Midbrain (tissue), 1 donor: ENCODE measurements around the gene HENMT1.
"Not testable (repeated sequence)": the region's sequence is repeated elsewhere in the genome, so short reads cannot be mapped to it uniquely, and the experiment has no call there.

Experiments
- DNase-seq: peaks from one replicate; lab custom pipeline; 2025; lab: John Stamatoyannopoulos, UW

The HENMT1 gene

DNA sequence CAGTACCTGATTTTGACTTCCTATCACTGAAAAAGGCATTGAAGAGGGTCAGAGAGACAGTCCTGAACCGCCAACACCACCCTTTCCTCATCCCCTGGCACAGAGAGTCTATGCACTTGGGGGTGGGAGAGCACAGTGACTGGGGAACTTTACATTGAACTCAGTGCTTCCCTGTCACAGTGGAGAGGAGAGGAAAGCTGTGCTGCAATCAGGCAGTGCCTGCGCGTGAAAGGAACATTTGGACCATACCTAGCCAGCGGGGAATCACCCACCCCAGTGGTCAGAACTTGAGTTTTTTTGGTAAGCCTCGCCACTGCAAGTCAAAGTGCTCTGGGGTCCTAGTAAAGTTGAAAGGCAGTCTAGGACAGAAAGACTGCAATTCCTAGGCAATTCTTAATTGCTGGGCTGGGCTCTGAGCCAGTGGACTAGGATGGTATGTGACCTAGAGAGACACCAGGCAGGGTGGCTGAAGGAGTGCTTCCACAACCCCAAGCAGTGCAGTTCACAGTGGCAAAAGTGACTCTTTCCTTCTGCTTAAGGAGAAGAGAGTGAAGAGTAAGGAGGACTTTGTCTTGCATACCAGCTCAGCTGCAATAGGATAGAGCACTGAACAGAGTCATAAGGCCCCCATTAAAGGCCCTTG, 9.4 kb upstream of the HENMT1 start:
- no peak for DNase-seq

DNA sequence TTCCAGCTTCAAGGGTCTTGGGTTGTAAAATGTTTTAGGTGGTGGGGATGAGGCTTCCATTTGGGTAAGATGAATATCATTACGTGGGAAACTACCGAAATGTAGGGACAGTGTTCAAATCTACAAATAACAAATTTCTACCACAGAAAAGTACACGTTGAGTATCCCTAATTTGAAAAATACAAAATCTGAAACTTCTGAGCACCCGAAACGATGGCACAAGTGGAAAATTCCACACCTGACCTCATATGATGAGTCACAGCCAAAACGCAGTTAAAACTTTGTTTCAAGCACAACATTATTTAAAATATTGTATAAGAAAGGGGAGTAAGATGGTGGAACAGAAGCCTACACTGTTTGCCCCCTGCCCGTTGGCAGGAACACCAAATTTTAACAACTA, 8.8 kb upstream of the HENMT1 start:
- DNase-seq: no peak

DNA sequence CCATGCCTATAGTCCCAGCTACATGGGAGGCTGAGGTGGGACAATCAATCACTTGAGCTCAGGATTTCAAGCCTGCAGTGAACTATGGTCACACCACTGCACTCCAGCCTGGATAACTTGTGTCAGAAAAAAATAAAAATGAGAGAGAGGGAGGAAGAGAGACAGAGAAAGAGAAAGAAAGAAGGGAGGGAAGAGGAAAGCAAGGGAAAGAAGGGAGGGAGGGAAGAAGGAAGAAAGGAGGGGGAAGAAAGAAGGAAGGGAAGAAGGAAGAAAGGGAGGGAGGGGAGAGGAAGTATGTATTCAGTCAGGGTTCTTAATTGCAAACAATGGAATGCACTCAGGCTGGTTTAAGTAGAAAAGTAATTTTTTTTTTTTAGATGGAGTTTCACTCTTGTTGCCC, 7.9 kb upstream of the HENMT1 start:
- no peak for DNase-seq

DNA sequence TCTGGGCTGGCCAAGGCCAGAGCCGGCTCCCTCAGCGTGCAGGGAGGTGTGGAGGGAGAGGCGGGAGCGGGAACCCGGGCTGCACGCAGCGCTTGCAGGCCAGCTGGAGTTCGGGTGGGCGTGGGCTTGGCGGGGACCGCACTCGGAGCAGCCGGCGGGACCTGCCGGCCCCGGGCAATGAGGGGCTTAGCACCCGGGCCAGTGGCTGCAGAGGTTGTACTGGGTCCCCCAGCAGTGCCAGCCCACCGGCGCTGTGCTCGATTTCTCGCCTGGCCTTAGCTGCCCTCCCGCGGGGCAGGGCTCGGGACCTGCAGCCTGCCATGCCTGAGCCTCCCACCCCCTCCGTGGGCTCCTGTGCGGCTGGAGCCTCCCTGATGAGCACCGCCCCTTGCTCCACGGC, 6.5 kb upstream of the HENMT1 start:
- DNase-seq: not testable (repeated sequence)

DNA sequence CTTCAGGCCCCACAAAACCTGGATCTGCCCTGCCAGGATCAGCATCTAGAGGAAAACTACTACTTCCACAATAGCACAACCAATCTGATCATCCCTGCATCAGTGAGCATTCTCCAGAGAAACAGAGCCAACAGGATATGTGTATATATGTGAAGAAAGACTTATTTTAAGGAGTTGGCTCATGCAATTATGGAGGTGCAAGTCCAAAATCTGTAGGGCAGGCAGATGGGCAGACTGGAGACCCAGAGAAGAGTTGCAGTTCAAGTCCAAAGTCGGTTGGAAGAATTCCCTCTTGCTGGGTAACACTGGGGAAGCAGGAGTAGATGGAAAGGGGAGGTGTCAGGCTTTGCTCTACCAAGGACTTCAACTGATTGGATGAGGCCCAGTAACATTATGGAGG, 4.9 kb upstream of the HENMT1 start:
- DNase-seq: no peak

DNA sequence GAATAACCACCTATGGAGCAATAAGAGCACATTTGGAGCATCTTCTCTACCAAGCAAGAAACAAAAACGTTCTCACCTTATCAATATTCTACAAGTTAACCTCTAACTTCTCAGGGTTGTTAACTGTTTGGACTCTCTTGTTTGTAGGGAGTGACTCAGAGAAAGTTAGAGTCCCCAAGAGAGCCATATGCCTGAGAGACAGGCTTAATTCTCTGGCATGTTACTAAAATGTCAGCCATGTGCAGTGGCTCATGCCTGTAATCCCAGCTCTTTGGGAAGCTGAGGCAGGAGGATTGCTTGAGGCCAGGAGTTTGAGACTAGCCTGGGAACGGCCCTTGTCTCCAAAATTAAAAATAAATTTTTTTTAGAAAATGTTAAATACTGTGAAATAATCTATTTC, 4.2 kb upstream of the HENMT1 start:
- no peak for DNase-seq

DNA sequence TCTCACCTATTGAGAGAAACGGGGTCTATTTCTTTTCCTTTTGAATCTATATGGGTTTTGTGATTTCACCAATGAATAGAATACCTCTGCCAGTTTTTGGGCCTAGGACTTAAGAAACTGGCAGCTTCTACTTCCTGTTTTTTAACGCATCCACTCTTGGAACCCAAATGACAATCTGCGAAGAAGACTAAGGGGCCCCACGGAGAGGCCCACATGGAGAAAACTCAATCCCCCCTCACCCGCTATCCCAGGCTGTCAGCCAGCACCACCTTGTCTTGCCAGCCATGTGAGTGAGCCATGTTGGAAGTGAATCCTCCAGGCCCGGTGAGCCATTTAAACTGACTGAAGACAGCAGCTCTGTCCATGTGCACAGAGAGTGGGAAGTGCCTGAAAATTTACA, 3.6 kb upstream of the HENMT1 start:
- DNase-seq: no peak

DNA sequence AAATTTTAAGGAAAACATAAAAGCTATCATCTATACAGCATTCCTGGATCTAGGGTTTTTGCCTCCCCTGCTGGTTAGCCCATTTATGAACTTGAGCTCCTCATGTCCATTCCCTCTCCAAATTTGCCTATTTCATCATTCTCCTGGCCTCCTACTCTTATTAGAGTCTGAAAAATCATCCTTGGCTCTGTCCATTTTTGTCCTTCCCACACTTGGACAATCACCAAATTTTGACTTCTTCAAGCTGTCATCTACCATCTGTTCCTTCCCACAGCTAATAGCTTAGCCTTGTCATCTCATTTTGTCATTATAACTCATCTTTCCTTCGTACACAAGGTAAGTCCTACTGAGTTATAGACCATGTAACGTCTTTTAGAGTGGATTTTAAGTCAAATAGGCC, 2.2 kb upstream of the HENMT1 start:
- DNase-seq: no peak

DNA sequence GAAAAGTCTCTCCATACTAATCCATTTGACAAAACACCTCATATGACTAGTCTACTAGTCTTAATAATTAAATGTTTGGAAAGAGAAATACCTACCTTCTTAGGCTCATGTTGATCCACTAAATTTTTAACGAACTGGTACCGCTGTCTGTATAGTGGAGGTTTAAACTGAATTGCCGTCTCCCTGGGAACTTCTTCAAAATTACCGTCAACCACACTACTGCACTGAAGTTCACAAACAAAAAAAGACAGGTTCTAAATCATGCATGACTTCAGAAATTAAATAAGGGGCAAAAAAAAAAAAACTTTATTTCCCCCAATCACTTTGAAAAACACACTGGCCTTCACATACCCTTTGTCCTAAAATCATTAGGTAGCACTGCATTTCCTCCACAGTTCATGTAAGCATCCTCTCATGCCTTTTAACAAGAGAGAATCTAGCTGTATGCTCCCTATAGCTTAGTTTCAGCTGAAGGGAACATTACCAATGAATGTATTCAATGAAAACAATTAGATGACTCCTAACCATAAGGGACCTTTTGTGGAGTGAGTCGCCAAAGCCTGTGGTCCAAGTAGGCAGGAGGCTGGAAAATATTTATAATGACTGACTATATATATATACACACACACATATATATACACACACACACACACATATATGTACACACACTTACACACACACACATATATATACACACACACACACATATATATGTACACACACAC, 3.4 kb downstream of the HENMT1 start:
- DNase-seq: no peak

DNA sequence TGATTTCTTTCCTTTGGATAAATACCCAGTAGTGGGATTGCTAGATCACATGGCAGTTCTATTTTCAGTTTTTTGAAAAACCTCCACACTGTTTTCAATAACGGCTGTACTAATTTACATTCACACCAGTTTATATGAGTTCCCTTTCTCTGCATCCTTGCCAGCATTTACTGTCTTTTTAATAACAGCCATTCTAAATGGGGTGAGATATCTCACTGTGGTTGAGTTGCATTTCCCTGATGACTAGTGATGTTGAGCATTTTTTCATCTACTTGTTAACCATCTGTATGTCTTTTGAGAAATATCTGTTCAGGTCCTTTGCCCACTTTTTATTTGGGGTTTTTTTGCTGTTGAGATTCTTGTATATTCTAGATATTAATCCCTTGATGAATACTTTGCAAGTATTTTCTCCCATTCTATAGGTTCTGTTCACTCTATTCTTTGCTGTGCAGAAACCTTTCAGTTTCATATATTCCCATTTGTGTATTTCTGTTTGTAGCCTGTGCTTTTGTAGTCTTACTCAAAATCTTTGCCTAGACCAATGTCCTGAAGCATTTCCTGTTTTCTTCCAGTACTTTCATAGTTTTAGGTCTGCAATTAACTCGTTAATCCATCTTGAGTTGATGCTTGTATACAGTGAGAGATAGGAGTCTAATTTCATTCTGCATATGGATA, 7.3 kb downstream of the HENMT1 start:
- no peak for DNase-seq

DNA sequence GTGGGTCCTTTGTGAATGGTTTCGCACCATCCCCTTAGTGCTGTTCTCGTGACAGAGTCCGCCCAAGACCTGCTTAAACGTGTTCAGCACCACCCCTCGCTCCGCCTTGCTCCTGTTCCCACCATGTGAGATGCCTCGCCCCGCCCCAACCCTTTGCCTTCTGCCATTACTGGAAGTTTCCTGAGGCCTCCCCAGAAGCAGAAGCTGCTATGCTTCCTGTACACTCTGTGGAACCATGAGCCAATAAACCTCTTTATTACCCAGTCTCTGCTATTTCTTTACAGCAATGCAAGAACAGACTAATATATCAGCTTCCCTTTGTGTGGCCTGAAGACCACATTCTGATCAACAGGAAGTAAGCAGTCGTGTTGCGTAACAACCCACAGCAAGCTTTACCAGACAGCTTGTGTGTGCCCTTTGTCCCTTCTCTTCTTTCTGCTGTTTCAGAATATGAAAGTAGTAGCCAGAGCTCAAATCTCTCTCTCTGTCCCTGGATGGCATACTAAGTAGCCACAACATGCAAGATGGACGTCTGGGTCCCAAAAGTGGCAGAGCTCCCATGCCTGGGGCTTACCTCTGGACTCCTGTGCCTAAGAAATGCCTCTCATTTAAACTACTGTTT, 14.1 kb downstream of the HENMT1 start:
- peak; percentile 39 for DNase-seq

DNA sequence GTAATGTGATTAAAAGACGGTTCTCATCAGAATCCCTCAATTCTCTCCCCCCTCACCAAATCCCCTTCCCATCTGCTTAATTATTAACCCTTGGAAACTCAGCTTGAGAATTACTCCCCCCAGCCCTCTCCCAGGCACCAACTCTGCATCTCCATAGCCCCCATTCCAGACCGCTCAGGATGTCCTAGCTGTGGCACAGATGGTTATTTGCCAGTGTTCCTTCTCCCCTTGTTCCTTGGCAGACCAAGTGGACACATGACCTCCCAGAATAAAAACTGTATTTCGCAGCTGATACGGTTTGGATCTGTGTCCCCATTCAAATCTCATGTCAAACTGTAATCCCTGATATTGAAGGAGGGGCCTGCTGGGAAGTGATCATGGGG, 14.6 kb downstream of the HENMT1 start:
- DNase-seq: no peak

DNA sequence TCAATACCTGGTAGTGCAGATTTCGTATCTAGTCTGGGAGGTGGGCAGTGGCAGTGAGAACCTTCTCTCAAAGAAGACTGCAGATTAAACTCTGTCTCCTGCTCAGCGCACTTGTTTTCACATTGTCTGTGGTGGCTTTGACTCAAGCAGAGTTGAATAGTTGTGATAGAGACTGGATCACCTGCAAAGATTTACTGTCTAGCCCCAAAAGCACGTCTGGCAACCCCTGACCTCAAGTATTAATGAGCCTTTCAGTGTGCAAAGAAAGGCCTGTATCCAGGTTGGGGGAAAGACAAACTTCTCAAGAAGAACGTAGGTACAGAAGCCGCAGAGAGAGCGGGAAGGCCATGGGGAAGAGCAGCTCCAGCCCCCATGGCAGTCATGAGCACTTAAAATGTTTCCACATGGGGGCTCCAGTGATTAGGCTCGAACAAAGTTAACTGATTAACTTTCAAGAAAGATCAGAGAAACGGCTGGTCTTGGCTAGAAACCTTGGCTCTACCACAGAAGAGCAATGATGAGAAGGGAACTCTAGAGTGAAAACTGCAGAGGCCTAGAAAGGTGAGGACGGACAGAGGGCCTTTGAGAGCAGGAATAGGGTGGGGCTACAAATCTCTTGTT, 15.2 kb downstream of the HENMT1 start:
- no peak for DNase-seq

DNA sequence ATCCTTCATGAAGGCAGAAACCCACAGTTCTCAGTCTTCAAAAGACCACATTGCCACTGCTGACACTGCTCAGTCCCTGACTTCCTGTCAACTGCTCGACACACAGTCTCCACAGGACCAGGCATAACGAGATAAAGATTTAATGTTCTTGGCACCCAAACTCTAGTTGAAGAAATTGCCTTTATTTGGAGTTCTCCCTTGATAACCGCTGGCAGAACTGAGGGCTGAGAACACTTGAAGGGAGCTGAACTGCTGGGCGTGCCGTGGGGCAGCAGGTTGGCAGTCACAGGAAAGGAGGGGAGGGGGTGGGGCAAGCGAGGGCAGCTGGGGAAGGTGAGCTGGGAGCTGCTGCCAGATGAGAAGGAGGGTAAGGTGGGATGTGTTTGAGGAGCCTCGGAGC, 15.9 kb downstream of the HENMT1 start:
- no peak for DNase-seq

DNA sequence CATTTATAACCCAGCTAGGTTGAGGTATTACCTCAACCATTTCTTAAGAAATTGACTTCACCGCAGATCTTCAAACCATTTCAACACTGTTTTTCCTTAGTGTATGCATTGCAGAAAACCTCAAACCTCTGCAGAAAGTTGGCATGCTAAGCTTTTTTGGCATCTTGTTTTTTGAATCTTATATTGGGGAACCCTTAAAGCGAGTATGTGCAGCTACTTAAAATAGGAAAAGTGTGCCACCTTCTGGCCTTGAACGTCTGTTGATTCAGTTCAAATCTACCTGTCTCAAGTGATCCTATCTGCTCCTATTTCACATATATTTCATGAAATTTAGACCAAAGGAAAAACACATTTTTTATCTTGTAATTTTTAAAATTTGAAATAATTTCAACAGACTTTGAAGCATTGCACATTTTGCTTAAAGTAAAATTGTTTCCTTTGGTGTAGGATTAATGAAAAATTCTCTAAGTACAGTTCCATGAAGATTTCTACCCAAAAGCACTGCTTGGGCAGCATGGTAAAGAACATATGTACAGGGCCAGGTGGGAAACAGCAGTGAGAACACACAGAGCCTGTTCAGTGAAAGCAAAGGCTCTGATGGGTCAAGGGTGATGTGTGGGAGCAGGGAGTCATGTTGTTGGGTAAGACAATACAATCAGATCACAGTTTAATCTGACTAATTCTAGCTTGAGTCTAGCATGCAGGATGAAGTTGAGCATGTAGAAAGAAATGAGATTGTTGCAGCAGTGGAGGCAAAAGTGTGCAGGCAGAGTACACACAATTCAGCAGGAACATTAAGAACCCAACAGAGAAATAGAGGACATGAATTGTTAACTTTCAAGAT, 17.2 kb downstream of the HENMT1 start:
- DNase-seq: peak; percentile 53

DNA sequence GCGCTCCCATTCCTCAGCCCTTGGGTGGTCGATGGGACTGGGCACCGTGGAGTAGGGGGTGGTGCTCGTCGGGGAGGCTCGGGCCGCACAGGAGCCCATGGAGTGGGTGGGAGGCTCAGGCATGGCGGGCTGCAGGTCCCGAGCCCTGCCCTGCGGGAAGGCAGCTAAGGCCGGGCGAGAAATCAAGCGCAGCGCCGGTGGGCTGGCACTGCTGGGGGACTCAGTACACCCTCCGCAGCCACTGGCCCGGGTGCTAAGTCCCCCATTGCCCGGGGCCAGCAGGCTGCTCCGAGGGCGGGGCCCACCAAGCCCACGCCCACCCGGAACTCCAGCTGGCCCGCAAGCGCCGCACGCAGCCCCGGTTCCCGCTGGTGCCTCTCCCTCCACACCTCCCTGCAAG, 20.0 kb downstream of the HENMT1 start:
- not testable (repeated sequence) for DNase-seq

DNA sequence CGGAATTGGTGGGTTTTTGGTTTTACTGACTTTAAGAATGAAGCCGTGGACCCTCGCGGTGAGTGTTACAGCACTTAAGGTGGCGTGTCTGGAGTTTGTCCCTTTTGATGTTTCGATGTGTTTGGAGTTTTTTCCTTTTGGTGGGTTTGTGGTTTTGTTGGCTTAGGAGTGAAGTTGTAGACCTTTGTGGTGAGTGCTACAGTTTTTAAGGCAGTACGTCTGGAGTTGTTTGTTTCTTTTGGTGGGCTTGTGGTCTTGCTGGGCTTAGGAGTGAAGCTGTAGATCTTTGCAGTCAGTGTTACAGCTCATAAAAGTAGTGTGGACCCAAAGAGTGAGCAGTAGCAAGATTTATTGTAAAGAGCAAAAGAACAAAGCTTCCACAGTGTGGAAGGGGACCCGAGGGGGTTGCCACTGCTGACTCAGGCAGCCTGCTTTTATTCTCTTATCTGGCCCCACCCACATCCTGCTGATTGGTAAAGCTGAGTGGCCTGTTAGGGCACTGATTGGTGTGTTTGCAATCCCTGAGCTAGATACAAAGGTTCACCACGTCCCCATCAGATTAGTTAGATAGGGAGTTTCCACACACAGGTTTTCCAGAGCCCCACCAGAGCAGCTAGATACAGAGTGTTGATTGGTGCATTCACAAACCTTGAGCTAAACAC, 20.9 kb downstream of the HENMT1 start:
- no peak for DNase-seq

DNA sequence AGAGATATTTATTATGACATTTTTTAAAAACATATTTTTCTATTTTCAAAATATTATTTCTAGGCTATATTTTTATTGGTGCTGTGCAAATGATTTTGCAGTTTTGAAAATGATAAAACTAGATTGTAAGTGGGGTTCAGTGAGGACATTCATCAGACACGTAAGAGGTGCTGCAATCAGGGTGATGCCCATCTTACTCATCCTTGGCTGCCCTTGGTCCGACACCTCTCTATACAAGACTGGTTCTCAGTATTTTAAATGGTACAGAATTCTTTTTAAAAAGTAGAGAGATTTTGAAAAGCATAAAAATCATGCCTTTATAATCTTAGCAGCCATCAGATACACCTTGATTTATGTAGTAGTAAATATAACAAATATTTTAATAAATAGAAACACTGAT, 24.0 kb downstream of the HENMT1 start:
- DNase-seq: no peak

DNA sequence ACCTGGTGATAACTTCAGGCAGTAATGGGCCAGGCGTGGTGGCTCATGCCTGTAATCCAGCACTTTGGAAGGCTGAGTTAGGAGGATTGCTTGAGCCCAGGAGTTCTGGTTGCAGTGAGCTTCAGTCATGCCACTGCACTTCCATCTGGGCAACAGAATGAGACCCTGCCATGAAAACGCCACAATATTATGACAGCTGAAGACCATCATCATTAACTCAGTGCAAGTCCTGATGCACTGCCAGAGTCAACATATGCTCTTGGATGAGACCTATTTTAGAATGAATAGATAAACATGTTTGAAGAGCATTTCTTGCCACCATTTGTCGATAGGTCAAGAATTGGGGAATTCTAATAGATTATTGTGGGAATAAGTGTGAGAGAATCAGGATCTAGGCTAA, 26.4 kb downstream of the HENMT1 start:
- DNase-seq: no peak

DNA sequence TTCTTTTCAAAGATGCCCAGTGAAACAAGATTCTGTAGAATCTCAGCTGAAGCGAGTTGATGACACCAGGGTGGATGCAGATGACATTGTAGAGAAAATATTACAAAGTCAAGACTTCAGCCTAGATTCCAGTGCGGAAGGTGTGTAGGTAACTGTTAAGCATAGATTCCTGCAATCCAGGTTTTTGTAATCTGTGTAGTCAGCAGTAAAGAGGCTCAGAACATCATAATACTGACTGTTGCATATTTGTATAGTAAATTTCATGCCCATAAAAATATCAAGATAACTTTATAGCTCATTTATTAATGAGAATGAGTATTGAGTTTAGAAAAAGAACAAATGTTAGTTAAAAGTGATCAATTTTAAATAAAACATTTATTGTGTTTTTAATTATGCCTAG, 32.2 kb downstream of the HENMT1 start:
- DNase-seq: no peak

DNA sequence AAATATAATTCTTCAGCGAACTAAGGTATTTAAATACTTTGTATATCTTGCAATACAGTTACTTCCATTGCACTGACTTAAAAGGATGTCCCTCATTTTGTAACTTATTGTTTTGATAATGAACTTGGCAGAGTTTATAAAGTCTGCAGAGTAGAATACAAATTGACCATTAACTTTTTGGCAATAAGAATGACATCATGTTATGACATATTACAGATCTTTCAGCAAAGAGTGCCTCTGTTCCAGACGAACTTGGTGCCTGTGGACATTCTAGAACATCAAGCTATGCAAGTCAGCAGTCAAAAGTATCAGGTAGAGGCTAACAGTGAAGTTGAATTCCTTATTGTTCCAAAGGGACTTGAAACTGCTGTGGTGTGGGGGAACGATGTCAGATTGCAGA, 32.9 kb downstream of the HENMT1 start:
- no peak for DNase-seq
